Measurements from ENCODE around the gene PIGR.

PIGR gene

DNA sequence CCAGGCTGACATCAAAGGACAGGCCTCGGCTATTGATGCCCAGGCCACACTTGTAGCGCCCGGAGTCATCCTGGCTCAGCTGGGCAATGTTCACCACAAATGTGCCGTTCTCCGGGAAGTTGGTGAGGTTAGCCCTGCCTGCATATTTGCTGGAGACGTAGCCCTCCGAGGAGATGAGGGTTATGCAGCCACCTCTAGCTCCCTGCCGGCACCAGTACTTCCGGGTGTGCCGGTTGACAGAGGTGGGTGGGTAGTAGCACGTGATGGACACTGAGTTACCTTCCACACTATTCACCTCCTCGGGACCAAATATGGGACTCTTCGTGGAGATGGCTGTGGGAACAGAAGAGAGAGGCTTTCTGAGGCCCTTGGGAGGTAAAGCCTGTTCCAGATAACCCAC is 7.1 kb downstream of the PIGR start:
- H3K4me3 ChIP-seq (ENCODE audit: low read depth in 1 of 2, low read length in 2 of 2) = no peak overlapping the region
- no peak overlapping the region for H3K4me2 ChIP-seq (ENCODE audit: insufficient read depth, low read length)
- no peak overlapping the region for H3K27ac ChIP-seq (ENCODE audit: low read length)
- TF ChIP-seq EZH2 (IDR thresholded peaks at IDR 0.05; ENCODE audit: borderline replicate concordance, low read depth, low read length, severe bottlenecking) = no peak
- no peak for TF ChIP-seq CTCF (IDR thresholded peaks at IDR 0.05; ENCODE audit: borderline replicate concordance, extremely low read depth, low read length, poor library complexity, severe bottlenecking)
- H4K20me1 ChIP-seq (ENCODE audit: insufficient read depth, low read length) = no peaks in the 10 kb centered on the region
- H3K36me3 ChIP-seq (ENCODE audit: insufficient read depth, low read length) = no peaks in the 10 kb centered on the region
- H3K9ac ChIP-seq (ENCODE audit: low read depth, low read length) = no peak overlapping the region
- H3K9me3 ChIP-seq (ENCODE audit: insufficient read depth, low read length, severe bottlenecking) = no peaks in the 10 kb centered on the region
- no peaks in the 10 kb centered on the region for H3K4me1 ChIP-seq (ENCODE audit: insufficient read depth, low read length)
- DNase-seq (no peak), ATAC-seq (ENCODE audit: insufficient read depth, low read depth) (no peak)
- no peak overlapping the region for H2AFZ ChIP-seq (ENCODE audit: low read depth, low read length)
- H3K79me2 ChIP-seq (ENCODE audit: insufficient read depth, low read length) = no peaks in the 10 kb centered on the region
- no peaks in the 10 kb centered on the region for H3K27me3 ChIP-seq (ENCODE audit: insufficient read depth, low read length, poor library complexity)

GRCh38 chr1:206937425-206937824 is 8.8 kb downstream of the PIGR start:
- Histone ChIP-seq H3K4me3 (ENCODE audit: low read depth in 1 of 2, low read length in 2 of 2) (no peak overlapping the region), H3K4me2 (ENCODE audit: insufficient read depth, low read length) (no peak overlapping the region), H2AFZ (ENCODE audit: low read depth, low read length) (no peak overlapping the region), H3K9ac (ENCODE audit: low read depth, low read length) (no peak overlapping the region), H3K79me2 (ENCODE audit: insufficient read depth, low read length) (no peaks in the 10 kb centered on the region), H3K27ac (ENCODE audit: low read length) (no peak overlapping the region), H3K36me3 (ENCODE audit: insufficient read depth, low read length) (no peaks in the 10 kb centered on the region), H4K20me1 (ENCODE audit: insufficient read depth, low read length) (no peaks in the 10 kb centered on the region), H3K9me3 (ENCODE audit: insufficient read depth, low read length, severe bottlenecking) (no peaks in the 10 kb centered on the region), H3K4me1 (ENCODE audit: insufficient read depth, low read length) (no peaks in the 10 kb centered on the region), H3K27me3 (ENCODE audit: insufficient read depth, low read length, poor library complexity) (no peaks in the 10 kb centered on the region)
- no peak for TF ChIP-seq EZH2 (IDR thresholded peaks at IDR 0.05; ENCODE audit: borderline replicate concordance, low read depth, low read length, severe bottlenecking)
- TF ChIP-seq CTCF (IDR thresholded peaks at IDR 0.05; ENCODE audit: borderline replicate concordance, extremely low read depth, low read length, poor library complexity, severe bottlenecking) = peak; percentile 10
- DNase-seq = no peak
- ATAC-seq (ENCODE audit: insufficient read depth, low read depth) = no peak

DNA sequence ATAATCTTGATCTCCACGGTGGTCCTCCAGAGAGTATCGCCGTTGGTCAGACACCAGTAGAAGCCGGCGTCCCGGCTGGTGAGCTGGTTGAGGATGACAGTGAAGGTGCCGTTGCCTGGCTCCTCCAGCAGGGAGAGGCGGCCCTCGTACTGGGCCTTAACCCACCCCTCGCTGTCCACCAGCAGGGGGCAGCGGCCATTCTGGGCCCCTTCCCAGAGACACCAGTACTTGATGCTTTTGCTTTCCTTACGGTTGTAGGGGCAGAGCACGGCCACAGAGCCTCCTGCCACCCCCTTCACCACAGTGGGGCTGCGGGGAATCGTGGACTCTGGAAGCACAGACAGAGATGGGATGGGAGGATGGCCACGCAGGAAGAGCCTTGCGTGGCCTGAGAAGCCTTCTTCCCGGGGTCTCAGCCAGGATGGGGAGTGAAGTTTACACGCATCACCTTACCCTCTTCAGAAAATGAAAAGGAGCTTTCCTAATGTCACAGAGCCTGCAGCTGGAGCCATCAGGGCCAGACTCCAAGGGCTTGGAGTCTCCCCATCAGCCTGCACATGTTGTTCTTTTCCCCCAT is 10.7 kb downstream of the PIGR start:
- H3K36me3 ChIP-seq (ENCODE audit: insufficient read depth, low read length) = no peaks in the 10 kb centered on the region
- peak; percentile 83 for ATAC-seq (ENCODE audit: insufficient read depth, low read depth)
- H3K9me3 ChIP-seq (ENCODE audit: insufficient read depth, low read length, severe bottlenecking) = no peaks in the 10 kb centered on the region
- no peaks in the 10 kb centered on the region for H3K27me3 ChIP-seq (ENCODE audit: insufficient read depth, low read length, poor library complexity)
- H3K4me2 ChIP-seq (ENCODE audit: insufficient read depth, low read length) = no peak overlapping the region
- H3K4me1 ChIP-seq (ENCODE audit: insufficient read depth, low read length) = no peaks in the 10 kb centered on the region
- no peak overlapping the region for H3K9ac ChIP-seq (ENCODE audit: low read depth, low read length)
- H2AFZ ChIP-seq (ENCODE audit: low read depth, low read length) = no peak overlapping the region
- H3K79me2 ChIP-seq (ENCODE audit: insufficient read depth, low read length) = no peaks in the 10 kb centered on the region
- no peak overlapping the region for H3K4me3 ChIP-seq (ENCODE audit: low read depth in 1 of 2, low read length in 2 of 2)
- H4K20me1 ChIP-seq (ENCODE audit: insufficient read depth, low read length) = no peaks in the 10 kb centered on the region
- peak; percentile 57 for DNase-seq
- no peak overlapping the region for H3K27ac ChIP-seq (ENCODE audit: low read length)
- TF ChIP-seq EZH2 (IDR thresholded peaks at IDR 0.05; ENCODE audit: borderline replicate concordance, low read depth, low read length, severe bottlenecking) (no peak), CTCF (IDR thresholded peaks at IDR 0.05; ENCODE audit: borderline replicate concordance, extremely low read depth, low read length, poor library complexity, severe bottlenecking) (peak; percentile 66)

Data from DND-41 (cell line).